Measurements from ENCODE around the gene PRR5L.
"Not testable (repeated sequence)": the region's sequence is repeated elsewhere in the genome, so short reads cannot be mapped to it uniquely, and the experiment has no call there.

The PRR5L gene

DNA sequence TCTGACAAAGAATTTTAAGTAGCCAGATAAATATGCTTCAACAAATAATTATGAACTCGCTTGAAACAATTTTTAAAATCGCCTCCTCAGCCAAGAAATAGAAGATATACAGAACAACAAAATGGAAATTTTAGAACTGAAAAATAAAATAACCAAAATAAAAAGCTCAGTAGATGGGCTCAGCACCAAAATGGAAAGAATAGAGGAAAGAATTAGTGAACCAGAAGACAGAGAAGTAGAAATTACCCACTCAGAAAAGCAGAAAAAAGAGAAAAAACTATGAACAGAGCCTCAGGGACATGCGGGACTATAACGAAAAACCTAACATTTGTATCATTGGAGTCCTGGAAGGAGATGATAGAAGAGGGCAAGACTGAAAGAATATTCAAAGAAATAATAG, 14.2 kb upstream of the PRR5L start:
- DNase-seq (ENCODE audit: low spot score): no peak

DNA sequence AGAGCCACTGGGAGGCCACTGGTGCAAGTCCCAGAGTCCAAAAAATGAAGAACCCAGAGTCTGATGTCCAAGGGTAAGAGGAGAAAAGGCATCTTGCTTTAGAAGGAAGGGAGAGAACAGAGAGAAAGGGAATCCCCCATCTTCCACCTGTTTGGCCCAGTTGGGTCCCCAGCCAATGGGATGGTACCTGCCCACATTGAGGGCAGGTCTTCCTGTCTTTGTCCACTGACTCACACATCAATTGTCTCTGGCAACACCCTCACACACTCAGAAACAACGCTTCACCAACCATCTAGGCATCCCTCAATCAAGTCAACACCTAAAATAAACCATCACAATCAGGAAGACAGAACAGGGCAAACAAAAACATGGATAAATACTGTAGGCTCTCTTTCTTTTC, 13.2 kb upstream of the PRR5L start:
- no peak for DNase-seq (ENCODE audit: low spot score)

DNA sequence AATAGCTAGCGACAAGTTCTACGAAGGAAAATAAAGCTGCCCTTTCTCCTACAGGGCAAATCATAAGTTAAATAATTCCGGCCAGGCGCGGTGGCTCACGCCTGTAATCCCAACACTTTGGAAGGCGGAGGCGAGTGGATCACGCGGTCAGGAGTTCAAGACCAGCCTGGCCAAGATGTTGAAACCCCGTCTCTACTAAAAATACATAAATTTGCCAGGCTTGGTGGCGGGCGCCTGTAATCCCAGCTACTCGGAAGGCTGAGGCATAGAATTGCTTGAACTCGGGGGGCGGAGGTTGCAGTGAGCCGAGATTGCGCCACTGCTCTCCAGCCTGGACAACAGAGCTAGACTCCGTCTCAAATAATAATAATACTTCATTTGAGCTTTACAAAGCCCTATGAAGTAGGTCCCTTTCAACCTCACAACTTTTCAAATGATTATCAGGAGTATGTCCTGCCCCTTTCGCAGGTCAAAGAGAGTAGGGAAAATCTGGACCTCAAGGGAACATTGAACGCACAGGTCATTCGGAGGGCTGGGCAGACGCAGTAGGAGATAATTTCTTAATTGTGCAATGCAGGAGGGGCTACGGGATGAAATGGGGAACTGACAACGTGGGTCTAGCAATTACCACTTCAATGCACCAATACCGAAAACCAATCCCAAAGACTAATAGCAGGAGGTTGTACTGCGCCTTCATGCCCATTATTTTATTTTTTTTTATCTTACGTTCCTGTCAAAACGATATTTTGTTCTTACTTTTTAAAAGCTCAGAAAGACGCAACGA, 7.5 kb upstream of the PRR5L start:
- DNase-seq (ENCODE audit: low spot score): no peak

DNA sequence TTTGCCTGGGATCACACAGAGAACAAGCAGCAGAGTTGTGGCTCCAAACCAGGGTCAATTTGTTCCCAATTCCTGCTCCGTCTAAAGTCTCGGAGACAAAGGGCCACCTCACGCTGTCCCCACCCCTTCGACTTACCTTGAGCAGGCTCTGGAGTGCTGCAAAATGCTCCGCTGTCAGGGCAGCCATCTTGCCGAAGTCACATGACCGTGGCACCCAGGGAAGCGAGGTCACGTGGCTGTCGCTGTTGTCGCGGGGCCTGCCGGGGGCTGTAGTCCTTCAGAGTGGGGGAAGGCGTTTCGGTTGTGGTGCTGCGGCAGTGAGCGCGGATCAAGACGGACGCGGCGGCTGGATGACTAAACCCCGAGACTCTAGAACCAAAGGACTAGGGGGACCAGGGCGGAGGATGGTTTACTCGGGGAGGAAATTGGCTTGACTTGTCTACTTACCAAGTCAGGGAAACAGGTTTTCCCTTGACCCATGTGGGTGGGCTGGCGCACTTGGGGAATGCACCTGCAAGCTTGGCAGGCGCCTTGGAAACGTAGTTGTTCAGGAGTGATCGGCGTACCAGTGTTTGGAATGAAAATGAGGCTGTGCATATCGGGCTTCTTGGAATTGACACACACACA, 6.7 kb upstream of the PRR5L start, which contains the start of gene COMMD9:
Gene COMMD9 (minus strand): TSS at position 199 of the 627 bp plus-strand sequence. CDS start 12 bp downstream, at position 187.
- DNase-seq (ENCODE audit: low spot score): peak; percentile 96

DNA sequence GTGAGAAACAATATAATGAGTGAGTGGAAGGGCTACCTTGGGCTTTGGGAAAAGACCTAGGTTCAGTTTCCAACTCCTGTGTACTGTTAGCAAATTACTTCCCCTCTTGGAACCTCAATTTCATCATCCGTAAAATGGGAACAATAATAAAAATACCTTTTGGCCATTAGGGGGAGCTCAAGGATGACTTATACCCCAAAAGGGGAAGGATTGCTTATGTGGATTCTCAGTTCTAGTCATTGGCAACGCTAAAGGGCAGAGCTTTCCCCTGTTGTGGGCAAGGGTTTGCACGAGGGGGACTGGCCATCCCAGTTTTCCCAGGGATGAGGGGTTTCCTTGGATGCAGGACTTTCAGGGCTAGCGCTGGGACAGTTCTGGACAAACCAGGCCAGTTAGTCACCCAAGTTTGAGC, 3.8 kb upstream of the PRR5L start:
- DNase-seq (ENCODE audit: low spot score): peak; percentile 89

DNA sequence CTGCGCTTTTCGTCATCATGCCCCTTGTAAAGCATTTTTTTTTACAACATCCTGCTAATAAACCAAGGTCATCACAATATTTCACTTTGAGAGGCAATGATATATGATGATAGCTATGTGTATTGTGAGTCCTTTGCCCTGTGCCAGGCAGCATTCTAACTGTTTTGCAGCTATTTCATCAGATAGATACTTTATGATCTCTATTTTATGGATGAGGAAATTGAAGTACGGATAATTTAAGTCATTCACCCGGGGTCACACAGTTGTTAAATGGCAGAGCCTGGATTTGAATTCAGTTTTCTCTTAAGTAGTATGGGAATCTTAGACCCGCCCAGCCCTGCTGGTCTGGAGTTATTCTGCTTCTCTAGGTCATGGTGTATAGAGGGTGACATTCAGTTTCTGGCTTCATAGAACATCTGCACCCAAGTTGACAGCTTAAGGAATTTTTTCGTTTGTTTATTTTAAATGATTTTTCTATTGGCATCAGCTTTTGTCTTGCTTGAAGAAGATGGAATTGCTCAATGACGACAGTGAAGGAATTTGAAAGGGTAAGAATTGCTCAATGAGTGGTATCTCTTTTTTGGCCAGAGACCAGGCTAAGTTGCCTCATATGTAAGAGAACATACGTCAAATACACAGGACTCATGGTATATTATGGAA, 926 bp downstream of the PRR5L start:
- no peak for DNase-seq (ENCODE audit: low spot score)

DNA sequence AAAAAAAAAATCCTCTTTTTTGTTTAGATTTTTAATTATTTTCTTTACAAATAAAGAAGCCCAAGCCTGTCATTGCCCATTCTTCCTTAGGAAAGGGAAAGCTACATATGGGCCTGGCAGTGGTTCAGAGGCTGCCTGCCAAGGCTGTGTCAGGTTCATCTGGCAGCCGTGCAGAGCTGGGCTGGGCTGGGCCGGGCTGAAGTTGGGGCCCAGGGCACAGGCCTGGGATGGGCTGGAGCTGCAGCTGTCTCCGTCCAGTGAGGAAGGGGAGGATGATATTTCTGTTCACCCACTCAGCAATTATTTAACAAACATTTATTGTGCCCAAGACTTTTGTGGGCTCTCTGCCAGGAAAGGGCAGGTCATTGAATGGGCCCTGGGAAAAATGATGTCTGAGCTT, 4.6 kb downstream of the PRR5L start:
- no peak for DNase-seq (ENCODE audit: low spot score)

DNA sequence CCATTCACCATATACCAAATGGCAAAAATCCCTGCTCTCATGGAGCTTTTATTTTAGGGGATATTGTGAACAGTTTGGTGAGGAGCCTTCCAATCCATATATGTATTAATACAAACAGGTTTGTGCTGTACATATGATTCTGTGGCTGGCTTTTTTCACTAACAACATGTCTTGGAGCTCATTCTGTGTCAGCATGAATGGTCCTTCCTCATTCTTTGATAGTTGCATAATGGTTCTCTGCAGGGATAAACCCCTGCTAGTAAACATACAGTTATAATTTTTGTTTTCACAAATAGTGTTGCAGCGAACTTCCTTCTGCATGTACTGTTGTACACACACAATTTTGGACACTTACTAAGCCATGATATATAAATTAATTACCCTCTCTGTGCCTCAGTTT, 8.3 kb downstream of the PRR5L start:
- DNase-seq (ENCODE audit: low spot score): no peak

DNA sequence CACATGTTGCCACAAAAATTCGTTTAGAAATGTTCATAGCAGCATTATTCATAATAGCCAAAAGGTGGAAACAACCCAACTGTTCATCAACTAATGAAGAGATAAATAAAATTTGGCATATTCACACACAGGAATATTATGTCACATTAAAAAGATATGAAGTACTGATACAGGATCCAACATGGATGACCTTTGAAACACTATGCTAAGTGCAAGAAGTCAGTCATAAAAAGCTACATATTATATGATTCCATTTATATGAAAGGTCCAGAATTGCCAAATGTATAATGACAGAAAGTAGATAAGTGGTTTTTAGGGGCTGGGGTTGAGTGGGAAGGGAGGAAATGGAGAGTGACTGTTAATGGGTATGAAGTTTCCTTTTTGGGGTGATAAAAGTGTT, 9.0 kb downstream of the PRR5L start:
- DNase-seq (ENCODE audit: low spot score): no peak

DNA sequence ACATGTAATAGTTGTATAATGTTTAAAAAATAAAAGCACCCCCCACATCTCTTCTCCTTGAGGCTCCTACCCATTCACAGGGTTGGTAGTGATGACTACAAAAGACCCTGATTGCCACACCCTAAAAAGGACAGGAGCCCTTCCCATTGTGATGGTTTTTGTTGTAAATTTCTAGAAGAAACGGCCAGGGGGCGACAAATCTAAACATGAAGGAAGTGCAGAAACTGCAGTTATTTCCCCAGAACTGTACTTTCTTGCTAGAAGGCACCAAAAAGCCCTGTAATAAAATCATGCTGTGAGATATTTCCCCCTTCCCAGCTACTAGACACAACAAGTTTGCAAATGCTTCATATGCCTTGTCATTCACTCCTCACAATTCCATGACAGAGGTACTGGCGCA, 10.8 kb downstream of the PRR5L start:
- peak; percentile 70 for DNase-seq (ENCODE audit: low spot score)

DNA sequence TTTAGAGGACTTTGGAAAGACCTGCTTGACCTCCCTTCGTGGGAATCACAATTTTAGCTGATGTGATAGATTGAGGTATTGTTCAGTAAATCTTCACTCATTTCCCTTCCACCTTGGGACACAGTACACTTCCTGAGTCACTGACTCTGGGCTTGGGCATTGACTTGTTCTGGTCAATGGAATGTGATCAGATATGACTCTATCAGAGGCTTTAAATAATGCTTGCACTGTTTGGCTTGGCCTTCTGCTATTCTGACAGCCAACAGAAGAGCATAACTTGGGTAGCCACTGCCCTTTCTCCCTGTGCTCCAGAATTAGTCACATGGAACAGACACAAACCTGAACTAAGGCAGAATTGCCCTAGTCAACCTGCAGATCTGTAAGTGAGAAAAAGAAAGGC, 12.5 kb downstream of the PRR5L start:
- no peak for DNase-seq (ENCODE audit: low spot score)

DNA sequence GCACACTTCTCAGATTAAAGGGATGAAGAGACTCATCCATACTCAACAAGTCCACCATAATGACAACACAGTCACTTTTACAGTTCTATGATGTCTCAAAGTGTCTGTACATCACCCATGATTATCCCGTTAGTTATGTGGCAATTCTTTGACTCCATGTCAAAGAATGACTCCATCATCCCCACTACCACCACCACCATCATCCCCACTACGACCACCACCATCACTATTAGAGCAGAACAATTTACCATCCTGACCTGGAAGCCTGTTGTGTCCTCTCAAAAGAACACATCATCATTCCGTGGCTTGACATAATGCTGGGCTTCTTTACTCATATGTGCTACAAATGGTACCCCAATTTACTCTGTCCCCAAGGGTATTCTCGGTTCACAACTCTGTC, 13.7 kb downstream of the PRR5L start:
- DNase-seq (ENCODE audit: low spot score): no peak

DNA sequence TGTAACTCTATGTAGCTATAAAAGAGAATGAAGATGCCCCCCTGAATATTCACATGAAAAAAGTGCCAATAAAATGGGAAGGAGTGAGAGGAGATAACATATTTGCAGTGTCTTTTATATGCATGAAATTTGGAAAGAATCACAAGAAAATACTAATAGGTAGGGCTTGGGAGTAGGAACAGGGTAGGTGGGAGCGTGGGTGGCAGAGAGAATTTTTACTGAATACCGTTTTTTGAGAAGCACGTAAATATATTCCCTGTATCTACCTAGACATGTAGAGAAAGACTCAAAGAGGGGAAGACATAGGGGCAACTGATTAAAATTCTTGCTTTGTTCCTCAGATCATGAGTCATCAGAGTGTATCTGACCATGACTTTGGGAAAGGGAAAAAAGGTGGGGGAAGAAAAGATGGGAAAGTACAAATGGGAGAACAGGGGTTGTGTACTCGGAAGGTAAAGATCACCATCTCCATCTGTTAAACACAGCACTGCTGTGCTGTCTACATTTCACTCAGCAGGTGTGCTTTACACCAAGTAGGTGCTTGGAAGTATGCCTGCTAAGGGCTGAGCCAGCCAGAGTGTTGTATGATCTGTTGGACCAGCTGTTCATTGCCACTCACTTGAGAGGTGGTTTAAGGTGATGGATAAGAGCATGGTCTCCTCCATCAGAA, 16.0 kb downstream of the PRR5L start:
- DNase-seq (ENCODE audit: low spot score): no peak

DNA sequence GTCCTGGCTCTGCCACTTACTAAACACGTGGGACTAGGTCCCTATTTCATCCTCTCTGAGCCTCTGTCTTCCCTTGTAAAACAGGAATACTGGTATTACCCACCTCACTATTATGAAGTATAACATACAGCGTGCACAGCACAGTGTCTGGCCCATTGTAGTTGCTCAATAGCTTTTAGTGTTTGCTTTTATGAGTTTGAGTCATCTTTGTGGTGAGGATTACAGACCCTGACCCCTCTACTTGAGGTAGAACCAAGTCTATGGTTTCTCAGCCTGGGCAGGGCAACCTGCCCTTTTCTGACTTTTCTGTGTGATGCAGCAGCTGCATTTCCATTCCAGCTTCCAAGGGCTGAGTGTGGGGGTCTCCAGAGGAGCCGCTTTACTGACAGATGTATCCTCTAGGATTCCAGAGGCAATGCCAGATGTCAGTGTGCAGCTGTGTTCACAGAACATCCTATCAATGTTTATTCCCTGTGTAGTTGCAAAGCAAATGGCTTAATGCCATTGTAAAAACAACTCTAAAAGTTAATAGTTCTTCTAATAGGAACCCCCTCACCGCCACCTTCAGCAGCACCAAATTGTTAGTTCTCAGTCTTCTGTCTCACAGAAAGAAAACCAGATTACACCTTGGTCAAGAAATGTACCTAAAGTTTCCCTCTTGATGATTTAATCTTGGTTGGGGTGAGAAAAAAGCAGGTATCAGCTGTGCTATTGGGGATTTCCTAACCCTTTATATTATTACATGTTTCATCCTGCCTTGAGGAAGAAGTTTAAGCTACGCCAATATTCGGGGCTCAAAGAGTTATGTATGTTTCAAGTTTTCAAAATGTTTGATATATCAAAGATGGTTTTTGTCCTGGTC, 16.8 kb downstream of the PRR5L start:
- no peak for DNase-seq (ENCODE audit: low spot score)

DNA sequence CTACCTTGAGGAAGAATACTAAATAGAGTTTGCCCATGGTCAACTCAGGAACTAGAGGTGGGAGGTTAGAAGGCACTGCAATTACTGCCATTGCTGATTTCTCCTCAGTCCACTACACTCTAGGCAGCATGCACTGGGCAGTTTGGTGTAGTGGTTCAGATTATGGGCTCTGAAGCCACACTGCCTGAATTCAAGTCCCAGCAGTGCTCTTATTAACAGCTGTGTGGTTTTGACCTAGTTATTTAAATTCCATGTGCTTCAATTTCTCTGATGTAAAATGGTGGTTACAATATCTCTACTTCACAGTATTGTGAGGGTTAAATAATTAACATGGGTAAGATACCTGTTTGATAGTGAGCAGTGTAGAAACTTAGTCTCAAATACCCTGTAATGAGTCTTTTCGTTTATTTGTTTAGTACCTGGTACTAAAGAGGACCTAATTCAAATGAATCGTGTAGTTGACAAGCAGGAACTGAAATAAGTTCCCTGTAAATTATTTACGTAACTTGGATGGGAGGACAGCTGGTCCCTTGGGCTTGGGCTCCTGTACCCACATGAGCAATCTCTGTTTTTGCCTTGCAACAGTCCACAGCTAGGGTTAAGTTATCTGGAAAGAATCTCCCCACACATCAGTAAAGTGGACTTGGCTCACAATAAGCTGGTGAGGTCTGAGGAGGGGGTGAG, 17.8 kb downstream of the PRR5L start:
- DNase-seq (ENCODE audit: low spot score): no peak

DNA sequence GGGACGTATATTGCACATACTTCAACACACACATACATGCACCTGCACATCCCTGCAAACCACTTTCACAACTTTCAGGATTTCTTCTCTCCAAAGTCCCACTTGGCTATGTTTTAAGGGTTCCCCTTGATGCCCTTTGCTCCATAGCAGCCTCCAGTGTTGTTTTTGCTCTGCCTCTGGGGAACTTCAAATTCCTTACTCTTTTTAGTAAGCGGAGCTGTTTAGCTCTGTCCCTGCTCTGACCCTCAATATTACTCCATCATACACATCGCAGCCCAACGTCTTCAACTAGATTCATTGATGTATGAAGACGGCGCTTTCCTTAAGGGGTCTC, 18.3 kb downstream of the PRR5L start:
- no peak for DNase-seq (ENCODE audit: low spot score)

DNA sequence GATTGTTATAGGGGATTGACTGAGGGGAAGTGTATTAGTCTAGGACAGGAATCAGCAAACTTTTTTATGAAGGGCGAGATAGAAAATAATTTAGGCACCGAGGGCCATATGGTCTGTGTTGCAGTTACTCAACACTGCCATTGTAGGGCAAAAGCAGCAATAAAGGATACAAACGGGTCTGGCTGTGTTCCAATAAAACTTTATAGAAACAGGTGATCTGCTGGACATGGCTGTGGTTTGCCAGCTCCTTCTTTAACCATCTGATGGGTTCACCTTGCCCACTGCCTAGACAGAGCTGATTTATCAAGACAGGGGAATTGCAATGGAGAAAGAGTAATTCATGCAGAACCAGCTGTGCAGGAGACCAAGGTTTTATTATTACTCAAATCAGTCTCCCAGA, 20.0 kb downstream of the PRR5L start:
- DNase-seq (ENCODE audit: low spot score): no peak

DNA sequence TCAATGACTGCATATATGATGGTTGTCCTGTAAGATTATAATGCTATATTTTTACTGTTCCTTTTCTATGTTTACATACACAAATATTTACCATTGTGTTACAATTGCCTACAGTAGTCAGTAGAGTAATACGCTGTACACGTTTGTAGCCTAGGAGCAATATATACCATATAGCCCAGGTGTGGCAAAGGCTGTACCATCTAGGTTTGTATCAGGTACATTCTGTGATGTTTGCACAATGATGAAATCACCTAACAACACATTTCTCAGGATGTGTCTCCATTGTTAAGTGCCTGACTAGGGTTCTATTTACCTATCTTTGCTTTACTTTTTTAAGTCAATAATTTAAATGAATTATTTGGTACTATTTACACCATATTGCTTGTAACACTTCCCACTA, 21.9 kb downstream of the PRR5L start:
- DNase-seq (ENCODE audit: low spot score): no peak

DNA sequence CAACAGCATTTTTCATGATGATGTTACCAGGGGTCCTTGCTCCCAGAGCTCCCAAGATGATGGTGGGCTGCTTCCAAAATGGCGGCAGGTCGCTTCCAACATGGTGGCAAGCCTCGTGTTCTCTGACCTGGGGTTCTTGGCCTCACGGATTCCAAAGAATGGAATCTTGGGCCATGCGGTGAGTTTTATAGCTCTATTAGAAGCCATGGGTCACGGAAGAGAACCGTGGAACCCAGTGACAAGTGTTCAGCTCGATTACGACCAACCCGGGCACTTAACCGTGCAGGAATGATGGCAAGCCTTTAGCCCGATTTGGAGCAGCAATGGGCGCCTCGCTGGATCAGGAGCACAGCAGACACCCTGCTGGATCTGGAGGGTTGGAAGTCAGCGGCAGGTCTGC, 28.9 kb downstream of the PRR5L start:
- DNase-seq (ENCODE audit: low spot score): not testable (repeated sequence)

DNA sequence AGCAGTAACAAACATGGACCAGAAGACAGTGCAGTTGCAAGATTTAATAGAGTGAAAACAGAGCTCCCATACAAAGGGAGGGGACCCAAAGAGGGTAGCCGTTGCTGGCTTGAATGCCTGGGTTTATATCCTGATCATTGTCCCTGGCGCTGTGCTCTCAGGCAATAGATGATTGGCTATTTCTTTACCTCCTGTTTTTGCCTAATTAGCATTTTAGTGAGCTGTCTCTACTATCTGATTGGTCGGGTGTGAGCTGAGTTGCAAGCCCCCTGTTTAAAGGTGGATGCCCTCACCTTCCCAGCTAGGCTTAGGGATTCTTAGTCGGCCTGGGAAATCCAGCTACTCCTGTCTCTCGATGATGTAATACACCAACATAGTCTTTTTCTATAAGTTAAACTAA, 29.3 kb downstream of the PRR5L start:
- not testable (repeated sequence) for DNase-seq (ENCODE audit: low spot score)

Measured in NAMALWA (cell line).